Stimulated activated CD8-positive, alpha-beta memory T cell treated with anti-CD3 and anti-CD28 coated beads, Interleukin-15, amount 100 ng/mL, for 1 hour (primary cell): ENCODE measurements around the gene MYH6.

Experiments
- DNase-seq: peaks from one replicate; pipeline ENCODE4 v3.0.0-alpha.2; 2020; ENCODE audit warnings: low read depth

MYH6 gene

DNA sequence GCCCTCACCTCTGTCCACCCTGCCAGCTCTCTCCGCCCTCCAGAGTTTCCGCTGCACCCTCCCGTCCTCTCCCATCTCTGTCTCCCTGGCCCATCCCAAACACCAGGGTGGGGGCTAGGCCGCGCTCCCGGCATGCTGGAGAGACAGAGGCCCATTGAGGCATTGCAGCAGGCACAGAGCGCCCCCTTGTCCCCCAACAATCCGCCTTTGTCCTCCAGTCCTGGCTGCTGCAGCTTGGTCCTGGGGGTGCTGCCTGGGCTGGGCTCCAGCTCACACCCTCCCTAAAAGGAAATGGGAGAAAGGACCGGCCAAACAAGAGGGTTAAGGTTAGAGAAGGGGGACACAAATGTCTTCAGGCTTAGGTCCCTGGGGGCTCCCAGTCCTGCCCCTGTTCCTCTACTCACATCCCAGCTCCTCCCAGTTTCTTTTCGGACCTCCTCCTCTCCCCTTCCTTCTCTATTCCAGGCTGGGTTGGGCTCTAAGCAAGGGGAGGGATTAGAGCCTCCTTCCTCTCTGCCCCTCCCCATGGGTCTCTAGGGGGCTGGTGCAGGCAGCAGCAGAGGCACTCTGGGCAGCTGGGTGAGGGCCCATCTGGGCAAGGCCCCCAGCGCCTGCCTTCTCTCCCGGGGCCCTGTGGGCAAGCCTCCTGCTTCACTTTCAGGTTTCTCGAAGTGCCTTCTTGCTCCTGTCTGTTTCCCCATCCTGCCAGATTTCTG is 31.4 kb downstream of the MYH6 start, which contains the start of gene CMTM5:
TSS of gene CMTM5 (plus strand) at position 565 of the 716 bp plus-strand sequence. CDS start 206 bp downstream, outside the sequence.
- no peak for DNase-seq

DNA sequence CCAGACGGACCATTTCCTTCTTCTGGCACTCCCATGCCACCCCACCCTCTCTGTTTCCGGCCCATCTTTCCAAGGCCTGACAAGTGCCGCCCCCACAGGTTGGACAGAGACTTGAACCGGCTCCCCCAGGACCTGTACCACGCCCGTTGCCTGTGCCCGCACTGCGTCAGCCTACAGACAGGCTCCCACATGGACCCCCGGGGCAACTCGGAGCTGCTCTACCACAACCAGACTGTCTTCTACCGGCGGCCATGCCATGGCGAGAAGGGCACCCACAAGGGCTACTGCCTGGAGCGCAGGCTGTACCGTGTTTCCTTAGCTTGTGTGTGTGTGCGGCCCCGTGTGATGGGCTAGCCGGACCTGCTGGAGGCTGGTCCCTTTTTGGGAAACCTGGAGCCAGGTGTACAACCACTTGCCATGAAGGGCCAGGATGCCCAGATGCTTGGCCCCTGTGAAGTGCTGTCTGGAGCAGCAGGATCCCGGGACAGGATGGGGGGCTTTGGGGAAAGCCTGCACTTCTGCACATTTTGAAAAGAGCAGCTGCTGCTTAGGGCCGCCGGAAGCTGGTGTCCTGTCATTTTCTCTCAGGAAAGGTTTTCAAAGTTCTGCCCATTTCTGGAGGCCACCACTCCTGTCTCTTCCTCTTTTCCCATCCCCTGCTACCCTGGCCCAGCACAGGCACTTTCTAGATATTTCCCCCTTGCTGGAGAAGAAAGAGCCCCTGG is 32.4 kb downstream of the MYH6 start:
- no peak for DNase-seq

DNA sequence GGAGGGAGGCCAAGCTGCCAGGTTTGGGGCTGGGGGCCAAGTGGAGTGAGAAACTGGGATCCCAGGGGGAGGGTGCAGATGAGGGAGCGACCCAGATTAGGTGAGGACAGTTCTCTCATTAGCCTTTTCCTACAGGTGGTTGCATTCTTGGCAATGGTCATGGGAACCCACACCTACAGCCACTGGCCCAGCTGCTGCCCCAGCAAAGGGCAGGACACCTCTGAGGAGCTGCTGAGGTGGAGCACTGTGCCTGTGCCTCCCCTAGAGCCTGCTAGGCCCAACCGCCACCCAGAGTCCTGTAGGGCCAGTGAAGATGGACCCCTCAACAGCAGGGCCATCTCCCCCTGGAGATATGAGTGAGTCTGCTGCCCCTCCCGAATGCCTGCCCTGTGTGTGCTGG is 35.0 kb downstream of the MYH6 start:
- no peak for DNase-seq

DNA sequence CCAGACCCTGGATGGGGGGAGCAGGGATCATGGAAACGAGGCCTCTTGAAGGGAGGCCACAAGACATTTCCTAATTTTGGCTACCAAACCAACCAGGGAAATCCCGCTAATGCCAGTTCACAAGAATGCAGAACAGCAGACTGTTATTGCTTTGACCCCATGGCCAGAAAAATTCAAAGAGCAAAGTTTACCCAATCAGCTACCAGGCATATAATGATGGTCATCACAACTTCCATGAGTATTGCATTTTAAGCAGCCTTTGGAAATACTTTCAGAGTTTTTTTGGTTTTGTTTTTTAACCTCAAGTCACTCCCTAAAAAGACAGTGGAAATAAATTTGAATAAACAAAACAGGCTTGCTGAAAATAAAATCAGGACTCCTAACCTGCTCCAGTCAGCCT is 35.6 kb downstream of the MYH6 start, which contains the start of gene IL25:
TSS of gene IL25 (plus strand) at position 301 of the 400 bp plus-strand sequence.
- DNase-seq, result no peak

DNA sequence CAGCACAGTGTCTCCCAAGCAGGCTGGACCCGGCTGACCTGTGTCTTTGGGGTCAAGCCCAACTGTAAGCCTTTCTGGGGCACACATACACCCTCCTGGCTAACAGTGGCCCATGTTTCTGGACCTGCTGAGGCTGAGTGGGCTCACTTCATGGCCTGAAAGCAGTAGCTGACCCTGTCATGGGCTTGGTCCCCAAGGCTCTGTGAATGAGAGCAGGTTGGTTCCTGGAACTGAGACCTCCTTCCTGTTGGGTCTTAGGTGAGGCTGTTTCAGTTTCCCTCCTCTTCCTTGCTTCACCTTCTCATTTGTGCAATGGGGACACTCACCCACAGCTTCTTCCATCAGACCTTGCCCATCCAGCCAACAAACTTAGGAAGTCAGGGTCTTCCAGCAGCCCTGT is 36.2 kb downstream of the MYH6 start:
- DNase-seq, result no peak

DNA sequence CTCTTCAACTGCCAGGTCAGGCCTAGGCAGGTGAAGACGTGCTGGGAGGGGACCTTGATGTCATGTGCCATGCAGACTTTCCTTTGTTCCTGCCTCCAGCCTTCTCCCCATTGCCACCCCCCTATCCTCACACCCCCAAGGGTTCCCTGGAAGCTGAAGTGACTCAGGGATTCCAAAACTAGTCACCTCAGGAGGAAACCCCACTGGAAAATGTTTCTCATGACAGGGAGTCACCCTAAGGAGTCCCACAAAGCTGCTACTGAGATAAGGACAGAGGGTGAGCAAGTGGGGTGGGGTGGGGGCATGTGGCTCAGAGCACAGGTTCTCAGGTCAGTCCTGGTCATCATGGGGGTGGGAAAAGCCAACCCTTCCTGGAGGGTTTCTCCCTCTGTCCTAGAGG is 37.9 kb downstream of the MYH6 start:
- DNase-seq, result no peak

DNA sequence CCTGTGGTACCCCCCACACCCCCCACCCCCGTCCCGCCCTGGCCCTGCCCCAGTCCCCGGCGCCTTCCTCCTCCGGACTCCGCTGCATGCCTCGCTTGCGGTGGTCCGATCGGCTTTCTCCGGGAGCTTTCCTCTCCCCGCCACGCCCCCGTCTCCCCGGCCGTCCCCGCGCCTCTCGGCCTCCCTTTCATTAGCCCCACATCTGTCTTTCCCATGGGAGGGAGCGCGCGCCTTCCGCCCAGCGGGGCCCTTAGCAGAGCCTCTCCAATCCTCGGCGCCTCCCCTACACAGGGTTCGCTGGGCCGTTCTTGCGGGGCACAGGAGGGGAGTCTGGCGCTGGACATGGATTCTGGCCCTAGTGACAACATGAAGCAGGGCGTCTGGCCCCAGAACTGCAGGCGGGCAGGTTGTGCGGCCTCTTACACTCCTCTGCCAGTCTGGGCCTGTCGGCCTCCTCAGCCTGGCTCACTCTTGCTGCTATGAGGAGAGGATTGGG is 41.6 kb downstream of the MYH6 start:
- DNase-seq, result no peak

DNA sequence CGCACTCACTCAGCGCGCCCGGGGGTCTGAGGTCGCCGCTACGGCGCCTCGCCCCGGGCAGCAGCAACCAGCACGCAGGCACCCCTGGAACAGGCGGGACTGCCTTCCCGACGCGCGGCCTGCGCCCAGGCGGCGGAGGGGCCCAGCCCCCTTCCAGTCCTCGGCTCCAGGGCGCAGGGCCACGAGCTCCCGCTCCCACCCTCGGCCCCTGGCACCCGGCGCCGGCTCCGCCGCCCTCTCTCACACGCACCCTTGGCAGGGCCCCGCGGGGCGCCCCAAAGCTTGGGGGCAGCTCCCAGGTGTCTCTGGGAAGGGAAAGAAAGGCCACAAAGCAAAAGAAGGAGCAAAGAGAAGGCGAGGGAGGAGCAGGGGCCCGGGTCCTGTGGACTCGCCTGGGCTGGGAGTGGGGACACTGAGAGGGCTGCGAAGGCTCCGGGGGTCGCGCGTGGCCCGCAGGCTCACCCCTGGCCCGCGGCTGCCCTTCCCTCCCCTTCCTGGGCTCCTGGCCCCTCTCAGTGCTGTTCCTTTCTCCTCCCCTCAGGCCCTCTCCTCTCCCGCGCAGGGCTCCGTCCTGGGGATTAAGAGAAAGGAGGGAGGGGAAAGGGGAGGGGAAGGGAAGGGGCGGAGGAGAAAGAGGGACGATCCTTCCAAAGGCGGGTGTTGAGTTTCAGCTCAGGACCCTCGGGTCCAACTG is 42.2 kb downstream of the MYH6 start:
- no peak for DNase-seq

DNA sequence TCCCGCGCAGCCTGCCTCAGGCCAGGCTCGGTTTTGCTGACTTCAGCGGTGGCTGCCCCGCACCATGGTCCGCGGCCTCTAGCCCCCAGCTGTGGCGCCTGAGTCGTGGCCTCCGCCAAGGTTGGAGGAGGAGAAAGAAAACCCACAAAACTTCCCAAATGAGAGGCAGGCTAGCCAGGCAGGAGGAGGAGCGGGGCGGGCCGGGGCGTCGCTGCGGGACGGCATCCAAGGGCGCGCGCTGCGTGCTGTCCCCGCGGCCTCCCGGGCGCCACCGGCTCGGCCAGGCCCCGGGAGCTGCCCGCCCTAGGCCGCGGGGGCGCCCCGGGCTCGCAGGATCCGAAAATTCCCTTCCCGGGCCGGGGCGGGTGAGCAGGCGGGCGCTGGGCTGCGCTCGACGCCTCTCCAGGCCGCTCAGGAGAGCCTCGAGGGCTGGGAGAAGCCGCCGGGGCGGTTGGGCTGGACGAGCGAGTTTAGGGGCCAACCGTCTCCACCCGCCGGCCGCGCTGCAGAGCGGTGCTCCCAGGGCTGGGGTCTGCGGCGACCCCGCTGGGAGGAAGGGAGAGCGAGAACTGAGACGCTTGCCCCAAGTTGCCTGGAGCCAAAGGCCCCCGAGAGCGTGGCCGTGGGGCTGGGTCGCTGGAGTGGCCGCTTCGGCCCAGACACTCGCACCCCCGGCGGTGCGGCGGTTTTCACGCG is 42.9 kb downstream of the MYH6 start, which contains the start of gene EFS:
TSS of gene EFS (minus strand) at position 137 of the 696 bp plus-strand sequence. CDS start 147 bp downstream, outside the sequence.
- no peak for DNase-seq

DNA sequence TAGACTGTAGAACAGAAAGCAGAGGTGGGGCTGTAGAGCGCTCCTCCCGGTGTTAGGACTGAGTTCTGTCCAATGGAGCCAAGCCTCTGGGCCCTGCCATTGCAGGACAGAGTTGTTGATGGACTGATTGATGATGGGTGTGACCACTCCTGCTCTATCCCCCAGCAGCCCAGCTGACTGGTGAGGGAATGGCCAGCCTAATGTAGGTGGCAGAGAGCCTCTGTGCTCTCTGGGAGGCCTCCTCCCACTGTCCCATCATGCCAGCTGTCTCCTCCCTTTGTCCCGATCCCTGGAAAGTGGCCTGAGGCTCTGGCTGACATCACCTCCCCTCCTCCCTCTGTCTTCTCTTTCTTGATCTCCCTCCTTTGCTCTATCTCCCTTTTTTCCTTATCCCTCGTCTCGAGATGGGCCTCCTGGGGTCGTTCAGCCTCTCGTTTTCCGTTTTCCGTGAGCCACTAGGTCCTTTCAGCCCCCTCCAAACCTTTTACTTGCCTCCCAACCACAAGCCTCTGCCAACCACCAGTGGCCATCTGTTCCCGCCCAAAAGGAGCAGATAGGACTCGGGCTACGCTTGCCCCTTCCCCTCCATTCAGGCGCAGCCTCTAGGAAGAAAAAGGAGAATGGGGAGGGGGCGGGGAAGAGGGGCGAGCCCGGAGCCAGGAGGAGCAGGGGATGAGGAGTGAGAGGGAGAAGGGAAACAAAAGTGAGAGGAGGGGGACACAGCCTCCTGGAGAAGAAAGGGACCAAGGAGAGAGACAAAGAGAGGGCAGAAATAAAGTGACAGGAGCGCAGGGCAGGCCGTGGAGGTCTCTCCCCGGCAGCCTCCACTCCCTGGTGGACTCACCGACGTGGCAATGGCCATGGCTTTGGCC is 43.7 kb downstream of the MYH6 start:
- no peak for DNase-seq

DNA sequence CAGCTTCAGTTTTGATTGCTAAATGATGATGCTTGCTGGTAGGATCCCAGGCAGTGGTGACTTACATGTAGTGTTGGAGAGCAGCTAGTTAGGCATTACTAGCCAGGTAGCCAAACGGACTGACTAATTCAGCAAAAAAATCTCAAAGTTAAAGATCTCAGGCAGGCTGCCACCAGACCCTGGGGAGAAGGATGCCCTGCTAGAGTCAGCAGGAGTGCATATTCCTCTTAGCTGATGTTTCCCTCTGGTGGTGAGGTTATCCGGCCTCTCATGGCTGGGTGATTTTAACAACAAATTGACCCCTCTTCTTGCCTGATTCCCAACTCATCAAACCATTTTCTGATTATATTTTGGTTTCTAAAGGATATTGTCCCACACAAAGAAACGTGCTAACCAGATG is 45.9 kb downstream of the MYH6 start:
- DNase-seq, result no peak

DNA sequence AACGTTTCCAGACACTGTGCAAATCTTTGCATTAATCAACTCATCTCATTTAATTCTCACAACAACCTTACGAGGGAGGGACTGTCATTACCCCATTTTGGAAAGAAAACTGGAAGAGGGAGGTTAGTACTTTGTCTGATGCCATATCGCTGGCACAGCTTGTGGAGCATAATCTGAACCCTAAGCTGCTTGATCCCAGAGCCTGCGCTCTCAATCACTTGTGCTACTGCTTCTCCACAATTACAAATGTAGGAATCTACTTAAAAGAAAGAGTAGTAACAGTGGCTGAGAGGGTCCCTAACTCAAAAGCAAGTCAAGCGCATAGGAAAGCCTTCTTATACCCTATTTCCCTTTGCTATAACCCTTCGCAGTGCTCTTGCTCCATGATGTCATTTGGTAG is 46.3 kb downstream of the MYH6 start:
- no peak for DNase-seq

DNA sequence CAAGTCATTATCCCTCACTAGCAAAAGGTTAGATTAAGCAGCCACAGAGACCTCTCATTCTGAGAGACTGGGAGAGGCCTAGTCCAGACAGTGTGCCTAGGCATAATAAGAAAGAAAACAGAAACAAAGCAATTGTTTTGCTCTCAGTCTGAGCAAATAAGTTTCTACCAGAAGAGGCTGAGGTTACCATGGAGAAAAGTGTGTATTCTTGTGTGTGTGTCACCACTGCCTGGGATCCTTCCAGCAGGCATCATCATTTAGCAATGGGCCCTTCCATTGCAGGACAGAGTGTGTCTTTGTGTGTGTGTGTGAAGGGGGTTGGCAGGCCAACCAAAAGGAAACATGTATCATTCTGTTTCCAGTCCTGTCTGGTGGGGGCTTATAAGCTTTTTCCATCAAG is 46.8 kb downstream of the MYH6 start:
- DNase-seq, result no peak

DNA sequence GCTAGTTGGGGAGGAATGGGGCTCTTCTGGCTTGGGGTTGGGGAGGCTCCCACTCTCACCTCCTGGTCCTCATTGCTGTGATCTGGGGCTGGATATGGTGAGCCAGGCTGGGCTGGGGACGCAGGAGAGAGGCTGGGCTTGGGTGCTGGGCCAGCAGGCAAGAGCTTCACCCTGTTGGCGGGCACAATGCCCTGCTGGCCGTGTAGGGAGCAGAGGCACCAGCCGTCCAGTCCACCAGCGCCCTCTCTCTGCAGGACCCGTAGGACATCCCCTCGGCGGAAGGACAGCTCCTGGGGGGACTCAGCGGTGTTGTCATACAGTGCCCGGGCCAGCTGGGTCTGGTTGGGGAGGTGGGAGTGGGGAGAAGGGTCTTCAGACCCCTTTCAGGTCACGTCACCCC is 47.6 kb downstream of the MYH6 start:
- DNase-seq, result no peak

DNA sequence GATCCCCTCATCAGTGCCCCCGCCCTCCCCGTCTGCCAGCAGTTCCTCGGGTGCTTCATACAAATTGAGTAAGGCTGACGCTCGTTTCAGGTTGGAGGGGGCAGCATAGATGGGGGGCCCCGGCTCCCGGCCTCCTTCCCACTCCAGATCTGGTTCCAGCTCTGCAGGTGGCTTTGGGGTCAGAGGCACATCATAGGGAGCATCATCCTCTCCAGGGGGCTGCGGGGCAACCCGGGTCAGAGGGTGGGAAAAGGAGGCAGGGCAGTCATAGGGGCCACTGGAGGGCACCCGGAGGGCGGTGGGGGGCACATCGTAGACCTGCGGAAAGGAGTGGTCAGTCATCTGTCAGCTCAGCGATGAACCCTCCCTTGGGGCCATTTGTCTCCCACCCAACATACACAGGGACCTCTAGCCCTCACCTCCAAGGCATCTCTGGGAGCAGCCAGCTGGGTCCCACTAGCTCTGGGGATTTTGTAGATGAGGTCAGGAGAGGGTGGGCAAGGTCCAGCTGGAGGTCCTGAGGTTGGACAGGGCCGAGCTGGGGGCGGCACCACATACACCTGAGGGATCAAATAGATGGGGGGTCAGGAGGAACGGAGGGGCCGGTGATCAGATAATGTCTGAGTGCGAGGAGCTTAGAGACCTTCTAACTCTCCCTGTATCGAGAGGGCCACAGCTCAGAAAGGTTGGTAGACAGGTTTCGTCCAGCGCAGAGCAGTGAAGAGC is 48.2 kb downstream of the MYH6 start:
- no peak for DNase-seq

DNA sequence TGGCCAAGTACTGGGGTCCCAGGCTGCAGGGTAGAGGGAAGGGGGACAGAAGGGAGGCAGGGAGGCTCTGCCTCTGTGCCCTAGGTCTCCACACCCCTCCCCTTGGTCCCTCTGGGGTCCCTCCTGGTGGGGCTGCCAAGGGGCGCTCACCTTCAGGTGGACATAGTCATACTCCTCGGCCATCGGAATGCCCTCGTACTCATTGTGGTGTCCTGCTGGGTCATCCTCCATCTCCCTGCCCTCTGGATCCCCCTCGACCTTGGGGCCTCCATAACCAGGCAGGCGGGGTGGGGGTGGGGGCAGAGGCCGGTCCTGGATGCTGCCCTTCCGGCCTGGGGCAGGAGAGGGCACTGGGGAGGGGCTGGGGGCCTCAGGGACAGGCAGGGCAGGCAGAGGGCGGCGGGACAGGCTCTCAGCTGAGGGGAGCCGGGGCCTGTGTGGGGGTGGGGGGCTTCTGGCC is 48.9 kb downstream of the MYH6 start:
- DNase-seq, result no peak

DNA sequence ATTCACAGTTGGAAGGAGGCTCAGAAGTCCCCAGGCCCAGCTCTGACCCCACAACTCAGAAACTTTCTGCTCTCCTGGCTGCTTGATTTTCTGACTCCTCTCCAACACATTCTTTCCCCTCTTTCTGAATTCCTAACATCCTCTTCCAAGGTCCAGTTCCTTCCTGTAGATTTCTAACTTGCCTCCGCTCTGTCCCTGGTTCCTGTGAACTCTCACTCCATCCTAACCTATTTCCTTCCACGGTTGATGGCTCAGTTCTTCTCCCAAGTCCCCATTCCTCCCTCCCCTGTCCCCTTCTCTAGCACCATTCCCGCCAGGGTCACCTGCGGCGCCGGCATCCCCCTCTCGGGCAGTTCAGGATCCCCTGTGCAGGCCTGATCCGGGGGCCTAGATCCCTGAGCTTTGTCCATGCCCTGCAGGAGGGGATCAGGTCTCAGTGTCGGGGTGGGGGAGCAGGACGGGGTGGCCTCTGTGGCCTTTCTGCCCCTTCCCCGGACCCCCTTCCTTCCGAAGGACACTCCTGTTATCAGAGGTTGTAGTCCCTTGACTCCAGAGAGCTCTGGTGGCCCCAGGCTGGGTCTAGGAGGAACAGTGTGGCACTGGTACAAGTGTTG is 49.4 kb downstream of the MYH6 start:
- no peak for DNase-seq

DNA sequence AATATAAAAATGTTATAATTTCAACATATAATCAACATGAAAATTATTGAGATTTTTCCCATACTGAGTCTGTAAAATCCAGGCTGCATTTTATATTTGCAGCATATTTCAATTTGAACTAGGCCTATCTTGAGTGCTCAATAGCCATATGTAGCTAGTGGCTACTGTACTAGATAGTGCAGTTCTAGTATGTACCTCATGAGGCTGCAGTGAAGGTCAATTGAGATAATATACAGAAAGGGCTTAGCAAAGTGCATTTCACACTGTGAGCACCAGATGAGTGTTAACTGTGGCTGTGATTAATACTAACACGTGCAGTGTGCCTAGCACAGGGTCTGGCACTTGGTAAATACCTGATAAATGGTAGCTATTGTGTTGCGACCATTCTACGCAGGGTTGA is 50.0 kb downstream of the MYH6 start:
- no peak for DNase-seq

DNA sequence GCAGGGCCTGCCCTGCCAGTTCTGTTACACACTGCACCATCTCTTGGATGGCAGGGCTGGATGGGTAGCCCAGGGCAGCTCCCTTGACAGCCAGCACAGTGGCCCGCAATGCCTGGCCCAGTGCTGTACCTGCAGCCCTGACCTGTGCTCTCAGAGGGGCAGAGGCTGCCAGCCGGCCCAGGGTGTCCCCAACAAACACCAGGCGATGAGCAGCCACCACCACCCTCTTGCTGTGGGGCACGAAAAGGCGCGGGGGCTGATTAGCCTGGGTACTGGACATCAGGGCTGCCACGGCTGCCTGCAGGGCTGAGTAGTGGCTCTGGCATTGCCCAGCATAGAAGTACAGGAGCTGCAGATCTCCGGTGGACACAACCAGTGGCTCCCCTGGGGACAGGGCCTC is 50.8 kb downstream of the MYH6 start:
- DNase-seq, result no peak

DNA sequence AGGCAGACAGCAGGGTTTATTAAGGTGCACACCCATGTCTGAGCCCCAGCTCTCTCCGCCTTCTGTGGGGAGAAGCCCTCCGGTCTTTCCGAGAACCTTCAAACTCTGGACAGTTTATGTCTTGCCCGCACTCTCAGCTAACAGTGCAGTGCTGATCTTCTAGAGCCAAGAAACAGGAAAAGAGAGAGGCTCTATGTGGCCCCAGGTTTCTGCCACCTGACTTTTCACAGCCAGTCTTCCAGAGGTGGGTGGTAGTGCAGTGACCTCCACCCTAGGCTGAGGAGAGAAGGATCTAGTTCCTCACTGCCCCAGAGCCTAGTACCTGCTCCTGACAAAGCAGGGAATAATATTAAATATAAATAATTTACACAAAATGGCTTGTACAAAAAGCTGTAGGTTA is 51.4 kb downstream of the MYH6 start:
- no peak for DNase-seq
